ENCODE measurements around the gene AGPAT2. TPM values are rescaled to one million over a fixed set of nuclear protein-coding genes. Genes with fewer than 3 reads are reported as not detected.

AGPAT2 gene
- total RNA-seq, 1 donor from 2014 or later, result 30.8 TPM

DNA sequence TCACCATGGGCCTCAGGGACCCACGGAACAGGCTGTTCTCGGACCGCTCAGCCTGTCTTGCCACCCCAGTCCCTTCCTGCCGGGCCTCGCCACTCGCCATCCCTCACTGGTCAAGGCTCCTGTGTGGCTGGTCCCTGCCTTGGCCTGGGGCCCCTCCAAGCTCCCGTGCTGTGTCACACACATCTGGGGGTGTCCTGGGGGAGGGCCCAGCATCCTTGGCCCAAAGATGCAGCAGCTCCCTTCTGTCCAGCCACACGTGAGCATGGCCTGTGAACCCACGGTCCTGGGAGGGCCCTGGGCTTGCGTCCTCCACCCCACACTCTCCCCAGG lies 25.0 kb downstream of the AGPAT2 start:
- FAIRE-seq, result no peak
- no peak overlapping the region for H3K4me3 ChIP-seq (ENCODE audit: insufficient read depth, low read depth, low read length)
- H3K27me3 Mint-ChIP-seq (ENCODE audit: low read depth, unreplicated experiment), result peaks cover 11% of the 10 kb centered on the region
- H3K36me3 ChIP-seq (ENCODE audit: insufficient read depth, low read length), result no peaks in the 10 kb centered on the region
- H3K36me3 Mint-ChIP-seq (ENCODE audit: low read depth, unreplicated experiment), result no peaks in the 10 kb centered on the region
- H4K20me1 ChIP-seq (ENCODE audit: insufficient read depth, low read length), result no peaks in the 10 kb centered on the region
- no peak overlapping the region for H3K4me3 Mint-ChIP-seq (ENCODE audit: unreplicated experiment)
- H3K4me1 Mint-ChIP-seq (ENCODE audit: low read depth, unreplicated experiment), result no peaks in the 10 kb centered on the region
- H2AFZ ChIP-seq (ENCODE audit: low read depth, low read length), result no peak overlapping the region
- H3K4me1 ChIP-seq (ENCODE audit: insufficient read depth, low read length), result peaks cover 4% of the 10 kb centered on the region
- H3K27ac ChIP-seq (ENCODE audit: low read depth, low read length), result no peak overlapping the region
- no peaks in the 10 kb centered on the region for H3K9me3 ChIP-seq (ENCODE audit: insufficient read depth, low read depth, low read length)
- H3K9ac ChIP-seq (ENCODE audit: low read length), result no peak overlapping the region
- H3K9me3 Mint-ChIP-seq (ENCODE audit: unreplicated experiment), result no peaks in the 10 kb centered on the region
- no peak for TF ChIP-seq EZH2 (IDR thresholded peaks at IDR 0.05; ENCODE audit: insufficient read depth, low read length)
- TF ChIP-seq, protein P1, sequence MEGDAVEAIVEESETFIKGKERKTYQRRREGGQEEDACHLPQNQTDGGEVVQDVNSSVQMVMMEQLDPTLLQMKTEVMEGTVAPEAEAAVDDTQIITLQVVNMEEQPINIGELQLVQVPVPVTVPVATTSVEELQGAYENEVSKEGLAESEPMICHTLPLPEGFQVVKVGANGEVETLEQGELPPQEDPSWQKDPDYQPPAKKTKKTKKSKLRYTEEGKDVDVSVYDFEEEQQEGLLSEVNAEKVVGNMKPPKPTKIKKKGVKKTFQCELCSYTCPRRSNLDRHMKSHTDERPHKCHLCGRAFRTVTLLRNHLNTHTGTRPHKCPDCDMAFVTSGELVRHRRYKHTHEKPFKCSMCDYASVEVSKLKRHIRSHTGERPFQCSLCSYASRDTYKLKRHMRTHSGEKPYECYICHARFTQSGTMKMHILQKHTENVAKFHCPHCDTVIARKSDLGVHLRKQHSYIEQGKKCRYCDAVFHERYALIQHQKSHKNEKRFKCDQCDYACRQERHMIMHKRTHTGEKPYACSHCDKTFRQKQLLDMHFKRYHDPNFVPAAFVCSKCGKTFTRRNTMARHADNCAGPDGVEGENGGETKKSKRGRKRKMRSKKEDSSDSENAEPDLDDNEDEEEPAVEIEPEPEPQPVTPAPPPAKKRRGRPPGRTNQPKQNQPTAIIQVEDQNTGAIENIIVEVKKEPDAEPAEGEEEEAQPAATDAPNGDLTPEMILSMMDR (IDR thresholded peaks at IDR 0.05; ENCODE audit: insufficient read depth, low read depth, low read length), result no peak
- no peak overlapping the region for H3K27ac Mint-ChIP-seq (ENCODE audit: unreplicated experiment)
- no peak for DNase-seq (ENCODE audit: low read depth)
- no peaks in the 10 kb centered on the region for H3K79me2 ChIP-seq (ENCODE audit: insufficient read depth, low read length)
- H3K4me2 ChIP-seq (ENCODE audit: low read length), result no peak overlapping the region
- no peaks in the 10 kb centered on the region for H3K27me3 ChIP-seq (ENCODE audit: insufficient read depth, low read length)

DNA sequence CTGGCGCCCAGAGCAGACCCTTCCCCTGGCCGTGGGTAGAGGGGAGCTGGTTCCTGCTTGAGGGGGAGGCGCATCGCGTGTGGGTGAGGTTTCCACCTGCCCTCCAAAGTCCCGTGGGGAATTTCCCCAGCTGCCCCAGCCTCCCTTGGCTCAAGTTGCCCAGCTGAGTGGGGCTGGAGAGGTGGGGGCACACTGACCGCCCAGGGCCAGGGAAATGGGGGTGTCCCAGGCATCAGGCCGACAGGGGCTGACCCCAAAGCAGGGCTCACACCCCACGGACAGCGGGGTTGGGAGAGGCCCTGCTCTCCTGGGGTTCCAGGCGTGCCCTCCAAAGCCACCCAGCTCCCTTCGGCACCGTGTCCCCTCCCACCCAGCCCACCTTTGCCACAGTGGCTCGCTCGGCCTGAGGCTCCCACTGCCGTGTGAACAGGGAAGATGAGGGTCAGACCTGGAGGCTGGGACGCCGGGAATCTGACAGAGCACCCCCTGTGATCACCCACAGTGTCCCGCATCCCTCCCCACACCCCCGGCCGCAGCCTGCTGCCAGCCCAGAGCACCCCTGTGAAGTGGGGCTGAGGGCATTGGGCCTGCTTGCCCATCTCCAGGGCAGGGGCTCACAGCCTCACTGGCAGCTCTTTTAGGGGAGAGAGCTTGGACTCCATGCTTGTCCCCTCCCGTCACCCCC lies 25.5 kb downstream of the AGPAT2 start:
- Histone ChIP-seq H3K36me3 (ENCODE audit: insufficient read depth, low read length) (no peaks in the 10 kb centered on the region), H3K4me1 (ENCODE audit: insufficient read depth, low read length) (peaks cover 4% of the 10 kb centered on the region), H3K4me2 (ENCODE audit: low read length) (no peak overlapping the region), H3K27ac (ENCODE audit: low read depth, low read length) (no peak overlapping the region), H3K9me3 (ENCODE audit: insufficient read depth, low read depth, low read length) (no peaks in the 10 kb centered on the region), H3K4me3 (ENCODE audit: insufficient read depth, low read depth, low read length) (no peak overlapping the region), H3K79me2 (ENCODE audit: insufficient read depth, low read length) (no peaks in the 10 kb centered on the region), H3K27me3 (ENCODE audit: insufficient read depth, low read length) (no peaks in the 10 kb centered on the region), H4K20me1 (ENCODE audit: insufficient read depth, low read length) (no peaks in the 10 kb centered on the region), H2AFZ (ENCODE audit: low read depth, low read length) (no peak overlapping the region), H3K9ac (ENCODE audit: low read length) (no peak overlapping the region)
- H3K27me3 Mint-ChIP-seq (ENCODE audit: low read depth, unreplicated experiment), result peaks cover 11% of the 10 kb centered on the region
- H3K27ac Mint-ChIP-seq (ENCODE audit: unreplicated experiment), result no peak overlapping the region
- no peak overlapping the region for H3K4me3 Mint-ChIP-seq (ENCODE audit: unreplicated experiment)
- no peaks in the 10 kb centered on the region for H3K36me3 Mint-ChIP-seq (ENCODE audit: low read depth, unreplicated experiment)
- TF ChIP-seq, protein P1 (IDR thresholded peaks at IDR 0.05; ENCODE audit: insufficient read depth, low read depth, low read length), result no peak
- no peak for TF ChIP-seq EZH2 (IDR thresholded peaks at IDR 0.05; ENCODE audit: insufficient read depth, low read length)
- no peak for FAIRE-seq
- H3K4me1 Mint-ChIP-seq (ENCODE audit: low read depth, unreplicated experiment), result no peaks in the 10 kb centered on the region
- no peak for DNase-seq (ENCODE audit: low read depth)
- no peaks in the 10 kb centered on the region for H3K9me3 Mint-ChIP-seq (ENCODE audit: unreplicated experiment)

DNA sequence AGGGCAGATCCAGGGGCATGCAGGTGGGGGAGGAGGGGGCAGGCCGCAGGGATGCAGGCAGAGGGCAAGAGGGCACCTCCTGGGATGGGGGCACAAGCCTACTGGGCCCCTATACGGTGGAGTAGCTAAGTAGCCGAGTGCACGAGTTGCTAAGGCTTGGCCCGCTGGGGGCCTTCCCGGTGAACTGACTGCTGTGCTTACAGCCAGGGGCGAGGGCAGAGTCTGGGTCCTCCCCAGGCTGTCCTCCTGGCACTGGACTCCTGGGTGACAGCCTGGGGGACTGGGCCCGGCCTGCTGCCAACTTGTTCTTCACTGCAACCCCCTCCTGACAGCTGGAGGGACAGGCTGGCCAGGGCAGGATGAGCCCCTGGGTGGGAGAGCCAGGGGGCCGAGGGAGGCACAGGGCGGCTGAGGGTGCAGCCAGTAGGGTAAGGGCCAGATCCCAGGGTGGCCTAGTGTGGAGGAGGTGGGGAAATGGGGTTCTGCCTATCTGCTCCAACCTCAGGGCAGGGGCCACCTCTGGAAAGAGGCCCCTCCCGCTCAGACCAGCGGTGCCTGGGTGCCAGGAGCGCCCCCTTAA lies 26.2 kb downstream of the AGPAT2 start:
- H3K4me1 ChIP-seq (ENCODE audit: insufficient read depth, low read length), result peaks cover 4% of the 10 kb centered on the region
- H3K79me2 ChIP-seq (ENCODE audit: insufficient read depth, low read length), result no peaks in the 10 kb centered on the region
- no peaks in the 10 kb centered on the region for H4K20me1 ChIP-seq (ENCODE audit: insufficient read depth, low read length)
- no peaks in the 10 kb centered on the region for H3K27me3 ChIP-seq (ENCODE audit: insufficient read depth, low read length)
- Mint-ChIP-seq H3K4me1 (ENCODE audit: low read depth, unreplicated experiment) (no peaks in the 10 kb centered on the region), H3K36me3 (ENCODE audit: low read depth, unreplicated experiment) (no peaks in the 10 kb centered on the region), H3K9me3 (ENCODE audit: unreplicated experiment) (no peaks in the 10 kb centered on the region), H3K27ac (ENCODE audit: unreplicated experiment) (no peak overlapping the region), H3K27me3 (ENCODE audit: low read depth, unreplicated experiment) (peaks cover 11% of the 10 kb centered on the region), H3K4me3 (ENCODE audit: unreplicated experiment) (no peak overlapping the region)
- no peaks in the 10 kb centered on the region for H3K36me3 ChIP-seq (ENCODE audit: insufficient read depth, low read length)
- H3K4me3 ChIP-seq (ENCODE audit: insufficient read depth, low read depth, low read length), result no peak overlapping the region
- H2AFZ ChIP-seq (ENCODE audit: low read depth, low read length), result no peak overlapping the region
- TF ChIP-seq EZH2 (IDR thresholded peaks at IDR 0.05; ENCODE audit: insufficient read depth, low read length), result no peak
- TF ChIP-seq, protein P1 (IDR thresholded peaks at IDR 0.05; ENCODE audit: insufficient read depth, low read depth, low read length), result no peak
- no peak overlapping the region for H3K9ac ChIP-seq (ENCODE audit: low read length)
- H3K4me2 ChIP-seq (ENCODE audit: low read length), result no peak overlapping the region
- no peak for FAIRE-seq
- DNase-seq (ENCODE audit: low read depth), result no peak
- H3K27ac ChIP-seq (ENCODE audit: low read depth, low read length), result no peak overlapping the region
- no peaks in the 10 kb centered on the region for H3K9me3 ChIP-seq (ENCODE audit: insufficient read depth, low read depth, low read length)
